Small intestine (tissue), 7 donors: ENCODE results near the gene PCDHA3. TPM values are rescaled to one million over a fixed set of nuclear protein-coding genes. Genes with fewer than 3 reads are reported as not detected.
"Not testable (repeated sequence)": the region's sequence is repeated elsewhere in the genome, so short reads cannot be mapped to it uniquely, and the experiment has no call there.

Source experiments
- DNase-seq, 2 donors: peaks; one replicate each; pipeline versions ENCODE4 v3.0.0 to v3.0.0-alpha.2; 2013
- FAIRE-seq: peaks from 2 replicates; lab custom pipeline; 2012; peaks lifted over from hg19 to GRCh38; lab: Jason Lieb, UNC
- H3K27ac ChIP-seq, 3 donors: one replicate each; pipeline ENCODE4 v1.5.1; 2013; ENCODE audit warnings: low read length in 2 of 3, mild to moderate bottlenecking in 2 of 3, control low read depth in 1 of 3, inconsistent platforms in 1 of 3, low read depth in 1 of 3, moderate library complexity in 1 of 3
- H3K27me3 ChIP-seq, 3 donors: one replicate each; pipeline ENCODE4 v1.6.1; 2013; ENCODE audit warnings: low read length in 3 of 3, inconsistent platforms in 1 of 3; ENCODE audit not compliant: control insufficient read depth in 3 of 3, insufficient read depth in 3 of 3
- H3K36me3 ChIP-seq, 3 donors: one replicate each; pipeline ENCODE4 v1.6.1; 2013; ENCODE audit warnings: low read length in 3 of 3, inconsistent platforms in 1 of 3, low read depth in 1 of 3, mild to moderate bottlenecking in 1 of 3, moderate library complexity in 1 of 3; ENCODE audit not compliant: control insufficient read depth in 3 of 3, insufficient read depth in 2 of 3
- H3K4me1 ChIP-seq, 3 donors: one replicate each; pipeline ENCODE4 v1.6.1; 2013; ENCODE audit warnings: low read length in 2 of 3, inconsistent platforms in 1 of 3, low read depth in 1 of 3, mild to moderate bottlenecking in 1 of 3, moderate library complexity in 1 of 3; ENCODE audit not compliant: control insufficient read depth in 3 of 3, insufficient read depth in 2 of 3
- H3K4me3 ChIP-seq, 3 donors: one replicate each; pipeline ENCODE4 v1.5.1; 2013; ENCODE audit warnings: low read length in 3 of 3, control low read depth in 1 of 3, inconsistent platforms in 1 of 3, low read depth in 1 of 3, mild to moderate bottlenecking in 1 of 3, moderate library complexity in 1 of 3
- H3K9me3 ChIP-seq, 2 donors: one replicate each; pipeline ENCODE4 v1.6.1; 2013; ENCODE audit warnings: low read depth in 1 of 2, low read length in 1 of 2; ENCODE audit not compliant: control insufficient read depth in 2 of 2, insufficient read depth in 1 of 2
- WGBS, 3 donors: extraction: QIAGEN DNeasy Blood & Tissue Kit; methylation state at CpG; one replicate each; pipeline ENCODE4 v1.1.7; 2013; 5-methylcytosine and 5-hydroxymethylcytosine counted together
- polyA plus RNA-seq, 4 donors: library from polyadenylated mRNA; stranded (reverse) in 3 of 4; unstranded in 1 of 4; fragments of 200-250 nt in 3 of 4; fragments of 120-200 nt in 1 of 4; gene quantifications; one replicate each; pipeline versions ENCODE4 v1.2.1 to v1.2.3, GENCODE V29; 2013
- donor health status: healthy with polysubstance abuse.
- donor health status: control.
- donor health status: control.
- donor health status: Bipolar disorder and iron deficiency.
- donor health status: healthy.

Gene PCDHA3
- polyA plus RNA-seq, 4 donors: 0.10 to 0.28 TPM; not detected in 2

DNA sequence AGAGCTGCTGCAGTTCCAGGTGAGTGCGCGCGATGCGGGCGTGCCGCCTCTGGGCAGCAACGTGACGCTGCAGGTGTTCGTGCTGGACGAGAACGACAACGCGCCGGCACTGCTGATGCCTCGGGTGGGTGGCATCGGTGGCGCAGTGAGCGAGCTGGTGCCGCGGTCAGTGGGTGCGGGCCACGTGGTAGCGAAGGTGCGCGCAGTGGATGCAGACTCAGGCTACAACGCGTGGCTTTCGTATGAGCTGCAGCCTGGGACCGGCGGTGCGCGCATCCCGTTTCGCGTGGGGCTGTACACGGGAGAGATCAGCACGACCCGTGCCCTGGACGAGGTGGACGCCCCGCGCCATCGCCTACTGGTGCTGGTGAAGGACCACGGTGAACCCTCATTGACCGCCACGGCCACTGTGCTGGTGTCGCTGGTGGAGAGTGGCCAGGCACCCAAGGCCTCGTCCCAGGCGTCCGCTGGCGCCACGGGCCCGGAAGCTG, 2.0 kb downstream of the PCDHA3 start:
- H3K9me3 ChIP-seq: peaks cover 6 to 29% of the 10 kb centered on the region in 2 donors
- no peaks in the 10 kb centered on the region for H3K36me3 ChIP-seq
- H3K27me3 ChIP-seq: peaks cover 0 to 14% (median 0%) of the 10 kb centered on the region in 3 donors
- WGBS, 3 donors: 57 to 74% (median 66%) methylated on average over 51 to 53 of the region's 53 CpGs
- no peak for FAIRE-seq
- H3K27ac ChIP-seq: no peak overlapping the region
- no peaks in the 10 kb centered on the region for H3K4me1 ChIP-seq
- no peak overlapping the region for H3K4me3 ChIP-seq
- no peak for DNase-seq

DNA sequence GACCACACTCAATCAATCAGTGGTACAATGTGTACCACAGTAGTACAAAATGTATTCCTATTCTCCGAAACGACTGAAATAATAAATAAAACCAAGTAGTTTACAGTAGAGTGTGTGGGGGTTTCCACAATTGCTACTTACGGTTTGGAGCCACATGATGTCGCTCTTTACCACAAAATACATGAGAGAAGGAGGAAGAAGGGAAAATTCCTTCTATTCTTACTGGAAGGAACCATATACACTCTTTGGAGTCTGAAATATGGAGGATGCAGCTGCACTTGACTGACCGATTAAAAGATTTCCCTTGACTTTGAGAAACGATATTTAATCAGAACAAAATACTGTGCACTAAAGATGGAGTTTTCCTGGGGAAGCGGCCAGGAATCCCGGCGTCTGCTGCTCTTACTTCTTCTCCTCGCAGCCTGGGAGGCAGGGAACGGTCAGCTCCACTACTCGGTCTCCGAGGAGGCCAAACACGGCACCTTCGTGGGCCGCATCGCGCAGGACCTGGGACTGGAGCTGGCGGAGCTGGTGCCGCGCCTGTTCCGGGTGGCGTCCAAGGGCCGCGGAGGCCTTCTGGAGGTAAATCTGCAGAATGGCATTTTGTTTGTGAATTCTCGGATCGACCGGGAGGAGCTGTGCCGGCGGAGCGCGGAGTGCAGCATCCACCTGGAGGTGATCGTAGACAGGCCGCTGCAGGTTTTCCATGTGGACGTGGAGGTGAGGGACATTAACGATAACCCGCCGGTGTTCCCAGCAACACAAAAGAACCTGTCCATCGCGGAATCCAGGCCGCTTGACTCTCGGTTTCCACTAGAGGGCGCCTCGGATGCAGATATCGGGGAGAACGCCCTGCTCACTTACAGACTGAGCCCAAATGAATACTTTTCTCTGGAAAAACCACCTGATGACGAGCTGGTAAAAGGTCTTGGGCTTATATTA, 6.2 kb downstream of the PCDHA3 start, which contains the start of gene PCDHA4:
Gene PCDHA4 (plus strand): TSS at position 235 of the 942 bp plus-strand sequence.
- Histone ChIP-seq H3K27me3 (peaks cover 0 to 9% (median 0%) of the 10 kb centered on the region in 3 donors), H3K4me1 (no peaks in the 10 kb centered on the region), H3K27ac (no peak within 1 kb of the TSS), H3K4me3 (peak within 1 kb of the TSS in 1 of 3 donors; percentile 13), H3K36me3 (no peaks in the 10 kb centered on the region), H3K9me3 (peaks cover 4 to 37% of the 10 kb centered on the region in 2 donors)
- WGBS, 3 donors: 21 to 43% (median 40%) methylated on average over 32 to 38 of the region's 47 CpGs
- DNase-seq (no peak), FAIRE-seq (no peak)

DNA sequence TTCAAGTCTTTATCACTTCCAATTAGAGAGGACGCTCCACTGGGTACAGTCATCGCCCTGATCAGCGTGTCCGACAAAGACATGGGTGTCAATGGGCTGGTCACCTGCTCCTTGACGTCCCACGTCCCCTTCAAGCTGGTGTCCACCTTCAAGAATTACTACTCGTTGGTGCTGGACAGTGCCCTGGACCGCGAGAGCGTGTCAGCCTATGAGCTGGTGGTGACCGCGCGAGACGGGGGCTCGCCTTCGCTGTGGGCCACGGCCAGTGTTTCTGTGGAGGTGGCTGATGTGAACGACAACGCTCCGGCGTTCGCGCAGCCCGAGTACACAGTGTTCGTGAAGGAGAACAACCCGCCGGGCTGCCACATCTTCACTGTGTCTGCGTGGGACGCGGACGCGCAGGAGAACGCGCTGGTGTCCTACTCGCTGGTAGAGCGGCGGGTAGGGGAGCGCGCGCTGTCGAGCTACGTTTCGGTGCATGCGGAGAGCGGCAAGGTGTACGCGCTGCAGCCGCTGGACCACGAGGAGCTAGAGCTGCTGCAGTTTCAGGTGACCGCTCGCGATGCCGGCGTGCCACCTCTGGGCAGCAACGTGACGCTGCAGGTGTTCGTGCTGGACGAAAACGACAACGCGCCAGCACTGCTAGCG, 7.5 kb downstream of the PCDHA3 start:
- not testable (repeated sequence) for H3K27me3 ChIP-seq, FAIRE-seq, H3K4me3 ChIP-seq, H3K27ac ChIP-seq, H3K4me1 ChIP-seq, H3K36me3 ChIP-seq, DNase-seq
- H3K9me3 ChIP-seq: peaks cover 0 to 25% of the 10 kb centered on the region in 2 donors
- WGBS, 3 donors: 65 to 84% (median 79%) methylated on average over 62 of the region's 62 CpGs

DNA sequence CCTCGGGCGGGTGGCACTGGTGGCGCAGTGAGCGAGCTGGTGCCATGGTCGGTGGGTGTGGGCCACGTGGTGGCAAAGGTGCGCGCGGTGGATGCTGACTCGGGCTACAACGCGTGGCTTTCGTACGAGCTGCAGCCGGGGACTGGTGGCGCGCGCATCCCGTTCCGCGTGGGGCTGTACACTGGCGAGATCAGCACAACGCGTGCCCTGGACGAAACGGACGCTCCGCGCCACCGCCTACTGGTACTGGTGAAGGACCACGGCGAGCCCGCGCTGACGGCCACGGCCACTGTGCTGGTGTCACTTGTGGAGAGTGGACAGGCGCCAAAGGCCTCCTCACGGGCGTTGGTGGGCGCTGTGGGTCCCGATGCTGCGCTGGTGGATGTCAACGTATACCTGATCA, 8.0 kb downstream of the PCDHA3 start:
- peaks cover 0 to 29% of the 10 kb centered on the region in 2 donors for H3K9me3 ChIP-seq
- WGBS, 3 donors: 72 to 84% (median 82%) methylated on average over 40 to 43 of the region's 43 CpGs
- peaks cover 0 to 6% (median 0%) of the 10 kb centered on the region in 3 donors for H3K27me3 ChIP-seq
- H3K36me3 ChIP-seq: no peaks in the 10 kb centered on the region
- H3K27ac ChIP-seq: no peak overlapping the region
- H3K4me3 ChIP-seq: no peak overlapping the region
- FAIRE-seq (no peak), DNase-seq (no peak)
- H3K4me1 ChIP-seq: no peaks in the 10 kb centered on the region

DNA sequence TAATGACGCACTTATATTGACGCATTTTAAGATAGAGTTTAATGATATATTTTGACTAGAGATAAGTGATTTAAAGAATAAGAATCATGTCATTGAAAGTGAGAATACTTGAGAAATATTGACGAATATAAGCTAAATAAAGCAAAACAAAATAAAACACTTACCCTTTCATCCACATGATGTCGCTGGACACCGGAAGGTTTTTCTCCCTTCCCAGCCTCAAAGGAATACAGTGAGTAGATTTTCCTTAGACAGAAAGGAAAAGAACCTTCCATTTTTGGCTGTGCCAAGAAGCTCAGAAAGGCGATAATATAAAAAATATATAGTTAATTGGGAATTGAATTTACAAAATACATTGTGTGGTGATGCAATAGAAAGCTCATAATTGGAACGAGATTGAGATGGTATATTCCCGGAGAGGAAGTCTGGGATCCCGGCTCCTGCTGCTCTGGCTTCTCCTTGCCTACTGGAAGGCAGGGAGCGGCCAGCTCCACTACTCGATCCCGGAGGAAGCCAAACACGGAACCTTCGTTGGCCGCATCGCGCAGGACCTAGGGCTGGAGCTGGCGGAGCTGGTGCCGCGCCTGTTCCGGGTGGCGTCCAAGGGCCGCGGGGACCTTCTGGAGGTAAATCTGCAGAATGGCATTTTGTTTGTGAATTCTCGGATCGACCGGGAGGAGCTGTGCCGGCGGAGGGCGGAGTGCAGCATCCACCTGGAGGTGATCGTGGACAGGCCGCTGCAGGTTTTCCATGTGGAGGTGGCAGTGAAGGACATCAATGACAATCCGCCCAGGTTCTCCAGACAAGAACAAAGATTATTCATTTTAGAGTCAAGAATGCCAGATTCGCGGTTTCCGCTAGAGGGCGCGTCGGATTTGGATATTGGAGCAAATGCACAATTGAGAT, 20.8 kb downstream of the PCDHA3 start, which contains the start of gene PCDHA5:
Gene PCDHA5 (plus strand): TSS at position 239 of the 906 bp plus-strand sequence.
- H3K9me3 ChIP-seq: peaks cover 4 to 35% of the 10 kb centered on the region in 2 donors
- peak; percentile 4 to 5 for DNase-seq
- no peaks in the 10 kb centered on the region for H3K4me1 ChIP-seq
- H3K36me3 ChIP-seq: no peaks in the 10 kb centered on the region
- H3K4me3 ChIP-seq: no peak within 1 kb of the TSS
- FAIRE-seq: no peak
- no peak within 1 kb of the TSS for H3K27ac ChIP-seq
- H3K27me3 ChIP-seq: peaks cover 0 to 2% (median 0%) of the 10 kb centered on the region in 3 donors
- 36 to 51% (median 49%) methylated on average over 39 of the region's 39 CpGs for WGBS, 3 donors

DNA sequence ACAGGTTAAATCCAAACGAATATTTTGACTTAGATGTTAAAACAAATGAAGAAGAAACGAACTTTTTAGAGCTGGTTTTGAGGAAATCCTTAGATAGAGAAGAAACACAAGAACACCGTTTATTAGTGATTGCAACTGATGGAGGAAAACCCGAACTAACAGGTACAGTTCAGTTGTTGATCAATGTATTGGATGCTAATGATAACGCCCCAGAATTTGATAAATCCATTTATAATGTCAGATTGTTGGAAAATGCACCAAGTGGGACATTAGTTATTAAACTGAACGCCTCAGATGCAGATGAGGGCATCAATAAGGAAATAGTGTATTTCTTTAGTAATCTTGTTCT, 21.4 kb downstream of the PCDHA3 start:
- WGBS, 3 donors: 29 to 31% (median 30%) methylated on average over 6 of the region's 6 CpGs
- no peak overlapping the region for H3K4me3 ChIP-seq
- DNase-seq: no peak
- FAIRE-seq: no peak
- peaks cover 0 to 2% (median 0%) of the 10 kb centered on the region in 3 donors for H3K27me3 ChIP-seq
- no peak overlapping the region for H3K27ac ChIP-seq
- peaks cover 4 to 29% of the 10 kb centered on the region in 2 donors for H3K9me3 ChIP-seq
- no peaks in the 10 kb centered on the region for H3K4me1 ChIP-seq
- no peaks in the 10 kb centered on the region for H3K36me3 ChIP-seq

DNA sequence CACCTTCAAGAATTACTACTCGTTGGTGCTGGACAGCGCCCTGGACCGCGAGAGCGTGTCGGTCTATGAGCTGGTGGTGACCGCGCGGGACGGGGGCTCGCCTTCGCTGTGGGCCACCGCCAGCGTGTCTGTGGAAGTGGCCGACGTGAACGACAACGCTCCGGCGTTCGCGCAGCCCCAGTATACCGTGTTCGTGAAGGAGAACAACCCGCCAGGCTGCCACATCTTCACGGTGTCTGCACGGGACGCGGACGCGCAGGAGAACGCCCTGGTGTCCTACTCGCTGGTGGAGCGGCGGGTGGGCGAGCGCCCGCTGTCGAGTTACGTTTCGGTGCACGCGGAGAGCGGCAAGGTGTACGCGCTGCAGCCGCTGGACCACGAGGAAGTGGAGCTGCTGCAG, 22.1 kb downstream of the PCDHA3 start:
- 59 to 78% (median 78%) methylated on average over 40 to 48 of the region's 48 CpGs for WGBS, 3 donors

More for the DNA sequence above, 22.1 kb downstream of the PCDHA3 start:
- not testable (repeated sequence) for FAIRE-seq, H3K36me3 ChIP-seq, H3K4me1 ChIP-seq, DNase-seq, H3K27me3 ChIP-seq, H3K4me3 ChIP-seq, H3K27ac ChIP-seq
- peaks cover 4 to 31% of the 10 kb centered on the region in 2 donors for H3K9me3 ChIP-seq
